HepG2 (cell line): ENCODE measurements around the gene OTC. TPM values are rescaled to one million over a fixed set of nuclear protein-coding genes. Genes with fewer than 3 reads are reported as not detected.
A peak's percentile ranks its signal among the peaks of the same experiment; 100 is the strongest.

Source experiments
- ELF1 ChIP-seq: sonication (generic); formaldehyde crosslinking; IDR thresholded peaks from 2 replicates; pipeline ENCODE4 v1.4.0; 2020; ENCODE audit warnings: missing genetic modification reagents
- HNRNPLL ChIP-seq: fragments of 200-400 bp; formaldehyde crosslinking; IDR thresholded peaks from 2 replicates; pipeline ENCODE4 v1.6.1; 2017; ENCODE audit warnings: mild to moderate bottlenecking, low read depth, low read length; ENCODE audit not compliant: poor library complexity, severe bottlenecking
- MATR3 ChIP-seq: sonication (generic); formaldehyde crosslinking; IDR thresholded peaks from 2 replicates; pipeline ENCODE4 v1.4.0; 2020; ENCODE audit warnings: missing genetic modification reagents
- MED13 ChIP-seq: sonication (generic); formaldehyde crosslinking; IDR thresholded peaks from 2 replicates; pipeline ENCODE4 v1.5.0; 2020; ENCODE audit warnings: missing genetic modification reagents
- MTF1 ChIP-seq: sonication (generic); formaldehyde crosslinking; IDR thresholded peaks from 2 replicates; pipeline ENCODE4 v1.5.0; 2020; ENCODE audit warnings: missing genetic modification reagents
- PCBP2 ChIP-seq: fragments of 200-400 bp; formaldehyde crosslinking; optimal IDR thresholded peaks from 2 replicates; pipeline ENCODE3; 2018; ENCODE audit warnings: low read length, low read depth; ENCODE audit not compliant: poor library complexity, severe bottlenecking
- SP1 ChIP-seq, 2 experiments: fragments of 450-650 bp in 1 of 2; sonication (generic) in 1 of 2; formaldehyde crosslinking in 1 of 2; IDR thresholded peaks; 2 replicates each; pipeline versions ENCODE4 v1.4.0 to v1.6.1; 2016 to 2020; ENCODE audit warnings: missing genetic modification reagents in 1 of 2
- STAT6 ChIP-seq: sonication (generic); formaldehyde crosslinking; IDR thresholded peaks from 2 replicates; pipeline ENCODE4 v1.4.0; 2020; ENCODE audit warnings: missing genetic modification reagents, mild to moderate bottlenecking, borderline replicate concordance
- TBP ChIP-seq: sonication (generic); formaldehyde crosslinking; IDR thresholded peaks from 2 replicates; pipeline ENCODE4 v1.5.0; 2020; ENCODE audit warnings: missing genetic modification reagents
- TRIM24 ChIP-seq: sonication (generic); formaldehyde crosslinking; IDR thresholded peaks from 2 replicates; pipeline ENCODE4 v1.8.0; 2022; ENCODE audit warnings: mild to moderate bottlenecking, missing genetic modification reagents
- ZBTB39 ChIP-seq: sonication (generic); formaldehyde crosslinking; IDR thresholded peaks from 2 replicates; pipeline ENCODE4 v1.5.0; 2020; ENCODE audit warnings: missing genetic modification reagents
- ZFP36 ChIP-seq: fragments of 150-350 bp; IDR thresholded peaks from 2 replicates; pipeline ENCODE4 v1.6.1; 2018; ENCODE audit warnings: borderline replicate concordance, low read length, low read depth; ENCODE audit not compliant: partially characterized antibody
- ZNF503 ChIP-seq: sonication (generic); formaldehyde crosslinking; IDR thresholded peaks from 2 replicates; pipeline ENCODE4 v1.4.0; 2020; ENCODE audit warnings: missing genetic modification reagents
- ZNF724P ChIP-seq: sonication (generic); formaldehyde crosslinking; IDR thresholded peaks from 2 replicates; pipeline ENCODE4 v1.8.0; 2022; ENCODE audit warnings: missing genetic modification reagents, borderline replicate concordance
- ZNF788 ChIP-seq: sonication (generic); formaldehyde crosslinking; IDR thresholded peaks from 2 replicates; pipeline ENCODE4 v1.5.0; 2020; ENCODE audit warnings: mild to moderate bottlenecking, missing genetic modification reagents, borderline replicate concordance
- ZSCAN12 ChIP-seq: sonication (generic); formaldehyde crosslinking; IDR thresholded peaks from 2 replicates; pipeline ENCODE4 v1.9.0; 2021; ENCODE audit warnings: mild to moderate bottlenecking, missing genetic modification reagents
- polyA plus RNA-seq, 8 experiments: library from polyadenylated mRNA; depleted of rRNA in 3 of 8; stranded (reverse) in 7 of 8; unstranded in 1 of 8; fragments of >200 nt; fragmentation: Illumina TruSeq in 4 of 8; extraction: Trizol in 4 of 8; gene quantifications; 2 replicates each; pipeline versions ENCODE4 v1.2.1 to v1.2.3, GENCODE V29; 2011 to 2016; ENCODE audit warnings: low read depth in 4 of 8, missing spikeins in 1 of 8, mixed read lengths in 1 of 8; ENCODE audit not compliant: insufficient read depth in 1 of 8
- total RNA-seq, 5 experiments: library from RNA; depleted of rRNA; stranded (reverse); fragments of >200 nt; fragmentation: Illumina TruSeq; extraction: Trizol; gene quantifications; 2 replicates each; pipeline ENCODE4 v1.2.3, GENCODE V29; 2016; ENCODE audit warnings: low read depth in 1 of 5
- TF ChIP-seq, protein P1 (sequence below): sonication (generic); formaldehyde crosslinking; conservative IDR thresholded peaks from 2 replicates; pipeline ENCODE4 v1.8.0; 2022; ENCODE audit warnings: missing genetic modification reagents
- TF ChIP-seq, protein P2 (sequence below): sonication (generic); formaldehyde crosslinking; conservative IDR thresholded peaks from 2 replicates; pipeline ENCODE4 v1.4.0; 2020; ENCODE audit warnings: missing genetic modification reagents

Gene OTC
- total and polyA plus RNA-seq, 2 of the 13 experiments (the other 11 are each of a cell fraction or from before 2014, with no cell fraction given), result 0.04 to 1.8 TPM

DNA sequence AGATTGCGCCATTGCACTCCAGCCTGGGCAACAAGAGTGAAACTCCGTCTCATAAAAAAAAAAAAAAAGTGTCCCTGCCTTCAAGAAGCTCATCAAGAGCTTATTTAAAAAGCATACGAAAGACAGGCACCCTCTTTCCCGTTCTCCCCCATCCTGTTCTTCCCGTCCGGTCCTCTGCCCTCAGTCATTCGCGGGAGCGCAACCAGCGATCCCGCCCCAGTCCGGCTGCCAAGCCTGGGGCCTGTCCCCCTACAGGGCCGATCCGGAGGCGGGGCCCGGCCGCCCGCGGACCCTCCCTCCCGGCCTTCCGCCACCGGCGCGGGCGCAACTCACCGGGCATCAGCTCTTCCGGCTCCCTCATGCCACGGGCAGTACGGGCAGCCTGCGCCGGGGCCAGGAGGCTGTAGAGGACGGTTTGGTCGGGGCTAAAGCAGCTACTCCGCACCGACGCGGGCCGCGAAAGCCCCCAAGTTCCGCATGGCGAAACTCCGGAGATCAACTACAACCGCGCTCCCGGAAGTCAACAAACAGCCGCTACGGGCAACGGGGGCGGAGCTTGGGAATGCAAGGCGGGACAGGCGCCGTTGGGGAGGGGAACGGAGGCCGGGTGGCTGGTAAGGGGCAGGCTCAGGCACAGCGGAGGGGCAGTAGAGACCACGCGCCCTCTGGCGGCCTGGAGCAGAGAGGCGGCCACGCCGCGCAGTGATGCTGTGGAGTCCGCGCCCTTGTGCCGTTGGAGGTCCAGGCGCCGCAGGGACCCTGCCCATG, 25.2 kb upstream of the OTC start, which contains the start of gene RPGR (continued):
- TF ChIP-seq STAT6 (CRISPR knock-in tag) (no peak), MTF1 (CRISPR knock-in tag) (no peak), MATR3 (CRISPR knock-in tag) (no peak), TRIM24 (CRISPR knock-in tag) (no peak), ZBTB39 (0 out of 2 replicates have a peak, but pooled peaks have one; percentile 24), SP1 (IDR thresholded peaks at IDR 0.05) (no peak), SP1 (CRISPR knock-in tag; IDR thresholded peaks at IDR 0.05) (peak; percentile 89), ZSCAN12 (CRISPR knock-in tag) (no peak), ZNF788 (CRISPR knock-in tag) (peak; percentile 59; the same call in 1 of the 2 replicates), MED13 (0 out of 2 replicates have a peak, but pooled peaks have one; percentile 28), TBP (CRISPR knock-in tag) (no peak), ZFP36 (no peak), HNRNPLL (peak; percentile 95), ELF1 (peak; percentile 90), ZNF503 (CRISPR knock-in tag) (no peak), ZNF724P (CRISPR knock-in tag) (0 out of 2 replicates have a peak, but pooled peaks have one; percentile 39), PCBP2 (no peak)
- TF ChIP-seq, protein P1, sequence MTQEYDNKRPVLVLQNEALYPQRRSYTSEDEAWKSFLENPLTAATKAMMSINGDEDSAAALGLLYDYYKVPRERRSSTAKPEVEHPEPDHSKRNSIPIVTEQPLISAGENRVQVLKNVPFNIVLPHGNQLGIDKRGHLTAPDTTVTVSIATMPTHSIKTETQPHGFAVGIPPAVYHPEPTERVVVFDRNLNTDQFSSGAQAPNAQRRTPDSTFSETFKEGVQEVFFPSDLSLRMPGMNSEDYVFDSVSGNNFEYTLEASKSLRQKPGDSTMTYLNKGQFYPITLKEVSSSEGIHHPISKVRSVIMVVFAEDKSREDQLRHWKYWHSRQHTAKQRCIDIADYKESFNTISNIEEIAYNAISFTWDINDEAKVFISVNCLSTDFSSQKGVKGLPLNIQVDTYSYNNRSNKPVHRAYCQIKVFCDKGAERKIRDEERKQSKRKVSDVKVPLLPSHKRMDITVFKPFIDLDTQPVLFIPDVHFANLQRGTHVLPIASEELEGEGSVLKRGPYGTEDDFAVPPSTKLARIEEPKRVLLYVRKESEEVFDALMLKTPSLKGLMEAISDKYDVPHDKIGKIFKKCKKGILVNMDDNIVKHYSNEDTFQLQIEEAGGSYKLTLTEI (CRISPR knock-in tag), result no peak
- TF ChIP-seq, protein P2, sequence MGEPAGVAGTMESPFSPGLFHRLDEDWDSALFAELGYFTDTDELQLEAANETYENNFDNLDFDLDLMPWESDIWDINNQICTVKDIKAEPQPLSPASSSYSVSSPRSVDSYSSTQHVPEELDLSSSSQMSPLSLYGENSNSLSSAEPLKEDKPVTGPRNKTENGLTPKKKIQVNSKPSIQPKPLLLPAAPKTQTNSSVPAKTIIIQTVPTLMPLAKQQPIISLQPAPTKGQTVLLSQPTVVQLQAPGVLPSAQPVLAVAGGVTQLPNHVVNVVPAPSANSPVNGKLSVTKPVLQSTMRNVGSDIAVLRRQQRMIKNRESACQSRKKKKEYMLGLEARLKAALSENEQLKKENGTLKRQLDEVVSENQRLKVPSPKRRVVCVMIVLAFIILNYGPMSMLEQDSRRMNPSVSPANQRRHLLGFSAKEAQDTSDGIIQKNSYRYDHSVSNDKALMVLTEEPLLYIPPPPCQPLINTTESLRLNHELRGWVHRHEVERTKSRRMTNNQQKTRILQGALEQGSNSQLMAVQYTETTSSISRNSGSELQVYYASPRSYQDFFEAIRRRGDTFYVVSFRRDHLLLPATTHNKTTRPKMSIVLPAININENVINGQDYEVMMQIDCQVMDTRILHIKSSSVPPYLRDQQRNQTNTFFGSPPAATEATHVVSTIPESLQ (CRISPR knock-in tag), result no peak
